ENCODE results near the gene U2AF2.
A peak's percentile ranks its signal among the peaks of the same experiment; 100 is the strongest.

U2AF2 gene

DNA sequence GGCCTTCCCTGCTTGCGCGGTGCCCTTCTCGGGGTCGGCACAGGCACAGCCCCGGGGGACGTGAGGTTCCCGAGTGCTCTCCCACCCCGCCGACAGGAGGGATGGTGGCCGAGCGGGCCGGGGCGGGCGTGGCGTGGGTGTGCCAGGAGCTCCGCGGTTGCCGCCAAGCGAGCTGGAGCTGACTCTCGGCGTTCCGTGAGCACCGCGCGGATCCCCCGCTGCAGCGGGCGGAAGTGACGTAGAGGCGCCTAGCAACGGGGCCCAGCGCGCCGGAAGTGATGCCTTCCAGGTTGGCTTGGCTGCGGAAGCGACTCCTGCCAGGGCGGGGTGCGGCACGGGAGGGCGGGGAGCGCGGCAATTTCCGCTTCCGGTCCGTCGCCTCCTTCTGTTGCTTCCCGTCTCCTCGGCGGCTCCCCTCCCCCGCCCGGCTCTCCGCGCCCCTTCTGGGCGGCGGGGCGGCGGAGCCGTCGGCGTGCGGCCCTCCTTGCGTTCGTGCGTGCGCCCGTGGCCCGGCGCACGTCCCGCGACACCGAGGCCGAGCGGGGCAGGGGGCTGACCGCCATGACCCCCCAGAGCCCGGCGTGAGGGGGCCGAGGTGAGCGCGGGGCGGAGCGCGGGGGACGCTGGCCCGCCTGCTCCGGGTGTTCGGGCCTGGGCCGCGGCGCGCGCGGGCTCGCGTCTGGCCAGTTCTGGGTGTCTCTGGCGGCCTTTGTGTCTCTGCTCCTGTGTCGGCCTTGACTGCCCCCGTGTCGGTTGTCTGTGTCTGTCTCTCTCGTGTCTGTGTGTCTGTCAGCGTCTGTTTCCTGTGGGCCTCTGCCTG is 20.2 kb downstream of the U2AF2 start, which contains the start of gene EPN1:
TSS of gene EPN1 (plus strand) at position 386 of the 820 bp plus-strand sequence. CDS start 3,402 bp downstream, outside the sequence.
- DNase-seq (ENCODE audit: low read depth in 2 of 2), result peak; percentile 98

DNA sequence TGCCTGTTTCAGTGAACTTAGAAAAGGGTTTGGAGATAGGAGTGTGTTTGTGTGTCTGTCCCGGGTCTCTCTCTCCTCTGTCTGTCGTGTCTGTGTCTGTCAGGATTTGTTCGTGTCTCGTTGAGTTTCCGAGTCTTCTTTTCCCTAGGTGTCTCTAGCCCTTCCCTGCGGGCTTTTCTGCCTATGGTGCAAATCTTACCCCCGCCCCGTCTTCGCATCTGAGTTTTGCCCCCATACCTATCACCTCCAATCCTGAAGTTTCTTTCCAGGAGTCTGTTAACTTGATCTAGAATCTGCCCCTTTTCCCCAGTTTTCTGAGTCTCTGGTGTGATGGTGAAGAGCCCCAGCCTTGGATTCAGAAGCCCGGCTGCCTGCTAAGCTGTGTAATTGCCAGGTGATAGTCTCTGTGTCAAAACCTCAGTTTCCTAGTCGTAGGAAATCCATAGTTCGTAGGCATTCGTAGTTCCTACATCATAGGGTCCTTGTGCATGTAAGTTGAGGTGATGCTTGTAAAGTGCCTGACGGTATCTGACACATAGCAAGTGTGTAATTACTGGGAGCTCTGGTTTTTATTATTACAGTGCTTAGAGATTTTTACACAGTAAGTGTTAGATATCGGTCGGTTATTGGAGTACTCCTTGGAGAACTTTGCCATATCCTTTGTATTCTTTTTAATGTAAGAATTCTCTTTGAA is 21.0 kb downstream of the U2AF2 start:
- no peak for DNase-seq (ENCODE audit: low read depth in 2 of 2)

DNA sequence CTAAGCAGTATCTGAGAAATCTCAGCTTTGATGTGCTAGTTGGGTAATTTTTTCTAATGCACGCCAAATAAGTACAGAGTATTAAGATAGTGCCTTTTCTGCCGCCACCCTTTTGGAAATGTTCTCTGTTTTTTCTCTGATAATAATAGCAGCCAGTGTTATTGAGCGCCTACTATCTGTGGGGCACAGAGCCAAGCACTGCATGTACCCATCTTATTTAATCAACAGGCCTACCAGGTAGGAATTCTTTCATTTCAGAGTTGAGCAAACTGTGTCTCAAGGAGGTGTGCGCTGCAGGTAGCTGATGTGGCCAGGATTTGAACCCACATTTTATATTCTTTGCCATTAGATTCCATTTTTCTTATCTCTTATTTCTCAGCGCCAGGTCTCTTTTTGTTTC is 21.5 kb downstream of the U2AF2 start:
- no peak for DNase-seq (ENCODE audit: low read depth in 2 of 2)

DNA sequence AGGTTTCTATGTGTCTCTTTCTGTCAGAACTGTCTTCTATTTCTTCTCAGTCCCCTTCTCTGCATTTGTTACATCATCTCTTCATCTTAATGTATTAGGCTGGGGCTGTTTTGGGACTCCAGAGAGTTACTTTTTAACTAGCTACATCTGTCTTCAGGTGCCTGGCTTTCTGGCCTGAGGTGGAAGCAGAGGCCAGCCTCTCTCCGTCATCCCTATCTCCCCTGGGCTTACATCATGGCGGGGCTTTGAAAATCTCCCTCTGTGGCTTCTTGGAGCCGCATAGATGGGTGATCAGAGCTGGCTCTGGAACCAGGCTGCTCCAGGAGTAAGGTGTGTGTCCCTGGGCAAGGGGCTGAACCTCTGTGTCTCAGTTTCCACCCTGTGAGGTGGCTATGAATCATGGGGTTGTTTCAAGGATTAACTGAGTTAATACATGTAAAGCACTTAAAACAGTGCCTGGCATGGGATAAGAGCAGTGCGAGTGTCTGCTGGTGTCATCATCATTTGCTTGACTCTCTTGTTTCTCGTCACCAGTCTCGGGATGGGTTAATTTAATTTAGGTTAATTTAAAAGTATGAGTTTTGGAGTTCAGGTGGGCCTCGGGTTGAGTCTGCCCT is 22.2 kb downstream of the U2AF2 start:
- DNase-seq (ENCODE audit: low read depth in 2 of 2), result no peak

DNA sequence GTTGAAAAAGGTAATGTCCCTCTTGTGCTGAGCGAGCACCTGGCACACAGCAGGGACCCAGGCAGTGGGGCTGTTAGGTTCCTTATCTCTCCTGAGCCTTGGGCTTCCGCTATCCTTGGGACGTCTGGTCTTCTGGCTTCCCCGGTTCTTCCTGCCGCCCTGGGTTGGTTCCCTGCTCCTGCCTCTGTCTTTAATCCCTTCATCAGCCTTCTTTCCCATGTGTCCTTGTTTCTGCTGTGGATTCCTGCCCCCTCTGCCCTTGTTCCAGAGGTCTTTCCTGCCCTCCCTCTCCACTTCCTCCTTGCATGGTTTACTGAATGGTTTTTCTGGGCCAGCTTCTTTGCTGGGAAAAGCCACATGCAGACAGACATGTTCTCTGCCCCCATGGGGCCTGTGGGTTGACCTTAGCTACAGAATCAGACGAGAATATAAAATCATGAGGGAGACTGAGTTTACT is 22.8 kb downstream of the U2AF2 start:
- no peak for DNase-seq (ENCODE audit: low read depth in 2 of 2)

DNA sequence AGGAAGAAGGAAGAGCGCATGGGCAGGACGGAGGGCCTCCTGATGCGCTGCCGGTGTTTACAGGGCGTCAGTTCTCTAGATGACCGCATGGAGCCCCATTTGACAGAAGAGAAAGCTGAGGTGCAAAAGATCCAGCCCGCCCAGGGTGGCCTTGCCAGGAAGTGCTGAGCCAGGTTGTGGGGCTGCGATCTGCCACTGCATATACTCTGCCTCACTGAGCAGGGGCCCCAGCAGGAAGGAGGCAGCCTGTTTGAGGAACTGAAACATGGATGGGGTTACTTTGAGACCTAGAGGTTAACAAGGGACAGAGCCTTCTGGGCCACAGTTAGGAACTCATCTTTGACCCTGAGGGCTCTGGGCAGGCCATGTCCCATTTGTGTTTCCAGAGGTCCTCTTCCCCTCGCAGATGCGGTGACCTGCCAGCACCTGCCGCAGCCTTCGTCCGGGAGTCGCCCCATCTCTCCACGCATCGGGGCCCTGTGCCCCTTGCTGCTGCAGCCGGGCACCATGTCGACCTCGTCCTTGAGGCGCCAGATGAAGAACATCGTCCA is 23.4 kb downstream of the U2AF2 start:
- DNase-seq (ENCODE audit: low read depth in 2 of 2), result no peak

DNA sequence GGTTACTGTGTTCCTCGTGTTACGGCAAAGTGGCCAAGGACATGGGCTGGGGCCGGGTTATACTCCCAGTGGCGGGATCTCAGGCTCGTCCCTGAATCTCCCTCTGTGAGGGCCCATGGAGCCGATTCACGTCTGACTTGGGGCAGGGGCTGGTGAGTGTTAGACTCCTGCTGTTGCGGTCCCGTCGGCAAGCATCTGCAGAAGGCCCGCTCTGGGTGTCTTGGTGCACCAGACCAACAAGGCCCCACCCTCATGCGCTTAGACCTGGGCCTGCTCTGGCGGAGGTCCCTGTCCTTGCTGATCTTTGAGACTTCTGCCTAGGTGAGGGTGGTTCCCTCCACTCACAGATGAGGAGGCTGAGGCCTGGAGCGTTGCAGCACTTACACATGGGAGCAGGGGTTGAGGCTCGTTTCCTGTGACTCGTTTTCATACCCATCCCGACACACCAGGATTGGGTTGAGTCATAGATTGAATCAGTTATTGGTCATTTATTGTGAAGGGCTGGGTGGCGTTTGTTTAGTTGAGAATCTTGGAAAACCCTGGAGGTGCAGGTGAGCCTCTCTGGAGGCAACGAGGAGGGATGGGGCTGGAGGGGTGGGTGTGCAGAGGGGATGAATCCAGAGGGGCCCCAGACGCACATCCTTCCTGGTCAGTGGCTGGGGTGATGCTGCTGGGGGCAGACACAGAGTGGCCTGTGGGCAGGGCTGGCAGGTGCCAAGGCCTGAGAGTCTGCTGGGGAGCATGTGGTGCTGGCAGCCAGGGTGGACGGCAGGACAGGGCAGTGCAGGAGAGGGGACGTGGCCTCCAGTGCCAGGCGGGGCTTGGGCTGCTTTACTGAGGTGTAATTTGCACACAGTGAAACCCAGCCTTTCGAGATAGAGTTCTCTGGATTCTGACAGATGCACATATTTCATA is 24.8 kb downstream of the U2AF2 start:
- no peak for DNase-seq (ENCODE audit: low read depth in 2 of 2)

DNA sequence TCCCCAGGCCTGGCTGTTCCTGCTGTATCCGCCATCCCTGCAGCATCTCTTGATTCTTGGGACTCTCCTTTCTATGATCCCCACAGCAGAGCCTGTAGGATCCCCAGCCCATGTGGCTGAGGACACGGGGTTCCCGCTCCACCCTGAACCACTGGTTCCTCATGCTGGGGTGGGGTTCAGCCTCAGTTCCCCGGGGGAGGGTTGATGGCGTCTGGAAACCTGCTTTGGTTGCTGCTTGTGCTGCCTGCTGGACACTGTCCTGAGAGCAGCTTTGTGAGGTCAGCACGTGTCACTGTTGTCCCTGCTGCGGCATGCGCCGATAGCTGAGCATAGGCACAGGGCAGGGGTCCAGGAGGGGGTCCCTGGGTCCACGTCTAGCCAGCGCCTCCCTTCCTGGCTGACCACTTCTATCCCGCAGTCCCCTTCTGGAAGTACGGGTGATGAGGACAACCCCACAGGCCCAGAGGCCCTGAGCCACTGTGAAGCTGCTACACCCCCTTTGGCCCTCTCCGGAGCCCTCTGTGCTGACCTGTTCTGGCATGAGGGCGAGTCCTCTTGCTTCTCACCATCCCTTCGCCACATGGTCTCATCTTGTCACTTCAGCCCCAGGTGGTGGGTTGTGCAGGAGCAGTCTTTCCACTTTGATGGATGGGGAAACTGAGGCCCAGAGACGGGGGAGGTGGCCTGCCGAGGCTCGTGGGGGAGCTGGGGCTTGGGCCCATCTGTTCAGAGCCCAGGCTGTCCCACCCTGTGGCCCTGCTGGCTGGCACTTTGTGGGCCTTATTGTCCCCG is 25.7 kb downstream of the U2AF2 start:
- no peak for DNase-seq (ENCODE audit: low read depth in 2 of 2)

DNA sequence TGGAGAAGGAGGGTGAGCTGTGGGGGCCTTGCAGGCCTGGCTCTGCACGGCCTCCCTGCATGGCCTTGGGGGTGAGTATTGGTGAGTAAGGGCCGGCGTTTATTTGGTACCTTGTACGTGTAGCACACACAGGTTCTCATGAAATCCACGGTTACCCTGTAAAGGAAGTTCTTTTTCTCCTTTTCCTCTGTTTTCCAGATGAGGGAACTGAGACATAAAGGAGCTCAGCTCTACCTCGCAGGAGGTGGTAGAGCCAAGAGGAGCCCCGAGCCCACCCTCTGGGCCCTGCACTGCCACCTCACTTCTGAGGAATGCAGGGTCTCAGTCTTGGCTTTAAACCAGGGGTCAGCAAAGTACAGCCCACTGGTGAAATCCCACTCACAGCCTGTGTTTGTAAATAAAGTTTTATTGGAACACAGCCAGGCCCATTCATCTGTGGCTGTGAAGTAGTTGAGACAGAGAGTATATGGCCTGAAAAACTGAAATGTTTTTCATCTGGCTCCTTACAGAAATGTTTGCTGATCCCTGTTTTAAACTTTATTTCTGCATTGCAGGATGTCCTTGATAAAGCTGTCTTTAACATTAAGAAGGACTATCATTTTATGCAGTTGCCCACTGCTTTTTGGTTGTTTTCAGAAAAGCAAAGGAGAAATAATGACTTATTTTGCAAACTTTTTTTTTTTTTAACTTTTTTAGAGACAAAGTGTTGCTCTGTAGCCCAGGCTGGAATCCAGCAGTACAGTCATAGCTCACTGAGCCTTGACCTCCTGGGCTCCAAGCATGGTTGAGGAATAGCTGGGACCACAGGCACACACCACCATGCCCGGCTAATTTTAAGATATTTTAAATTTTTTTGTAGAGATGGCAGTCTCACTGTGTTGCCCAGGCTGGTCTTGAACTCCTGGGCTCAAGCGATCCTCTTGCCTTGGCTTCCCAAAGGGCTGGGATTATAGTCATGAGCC is 26.6 kb downstream of the U2AF2 start:
- no peak for DNase-seq (ENCODE audit: low read depth in 2 of 2)

DNA sequence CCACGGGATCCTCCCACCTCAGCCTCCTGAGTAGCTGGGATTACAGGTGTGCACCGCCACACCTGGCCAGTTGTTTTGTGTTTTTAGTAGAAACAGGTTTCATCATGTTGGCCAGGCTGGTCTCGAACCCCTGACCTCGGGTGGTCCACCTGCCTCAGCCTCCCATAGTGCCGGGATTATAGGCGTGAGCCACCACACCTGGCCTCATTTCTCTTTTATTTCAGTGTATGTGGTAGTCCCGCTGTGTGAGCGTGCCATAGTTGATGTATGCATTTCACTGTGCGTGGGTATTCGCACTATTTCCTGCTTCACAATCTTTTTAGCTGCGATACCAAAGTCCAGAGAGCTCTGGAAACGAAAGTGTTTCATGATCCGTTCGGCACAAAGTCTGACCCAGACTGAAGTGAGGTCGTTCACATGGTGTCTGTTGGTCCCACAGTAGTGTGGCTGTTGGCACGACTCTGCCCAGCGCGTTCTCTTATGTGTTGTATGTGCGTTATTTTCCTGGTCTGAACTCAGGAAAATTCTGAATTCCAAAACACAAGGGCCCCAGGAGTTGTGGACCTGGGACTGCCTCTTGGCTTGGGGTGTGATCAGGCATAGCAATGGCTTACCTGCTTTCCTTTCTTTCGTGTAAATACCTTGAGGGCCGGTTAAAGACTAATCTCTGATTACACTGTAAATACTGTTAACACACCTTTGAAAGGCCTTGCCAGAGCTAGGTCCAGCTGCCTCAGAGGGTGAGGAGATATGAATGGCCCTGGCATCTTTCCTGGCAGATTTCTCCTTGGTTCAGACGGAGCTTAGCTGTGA is 28.8 kb downstream of the U2AF2 start:
- no peak for DNase-seq (ENCODE audit: low read depth in 2 of 2)

DNA sequence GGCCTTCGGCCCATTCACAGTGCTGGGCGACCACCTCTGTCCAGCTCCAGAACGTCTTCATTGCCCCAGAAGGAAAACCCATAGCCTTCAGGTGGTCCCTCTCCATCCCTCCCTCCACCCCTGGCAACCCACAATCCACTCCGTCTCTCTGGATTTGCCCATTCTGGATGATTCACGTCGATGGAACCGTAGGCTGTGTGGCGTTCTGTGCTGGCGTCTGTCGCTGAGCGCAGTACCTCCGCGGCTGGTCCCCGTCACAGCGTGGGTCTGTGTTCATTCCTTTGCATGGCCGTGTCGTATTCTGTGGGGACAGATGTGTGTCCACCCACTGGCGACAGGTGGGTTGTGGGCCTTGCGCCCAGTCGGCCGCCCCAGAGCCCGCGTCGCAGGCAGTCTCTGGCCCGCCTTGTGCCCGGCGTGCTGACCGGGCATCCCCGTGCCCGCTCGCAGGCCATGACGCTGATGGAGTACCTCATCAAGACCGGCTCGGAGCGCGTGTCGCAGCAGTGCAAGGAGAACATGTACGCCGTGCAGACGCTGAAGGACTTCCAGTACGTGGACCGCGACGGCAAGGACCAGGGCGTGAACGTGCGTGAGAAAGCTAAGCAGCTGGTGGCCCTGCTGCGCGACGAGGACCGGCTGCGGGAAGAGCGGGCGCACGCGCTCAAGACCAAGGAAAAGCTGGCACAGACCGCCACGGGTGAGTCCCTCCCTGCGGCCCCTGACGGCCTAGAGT is 30.3 kb downstream of the U2AF2 start:
- DNase-seq (ENCODE audit: low read depth in 2 of 2), result no peak

DNA sequence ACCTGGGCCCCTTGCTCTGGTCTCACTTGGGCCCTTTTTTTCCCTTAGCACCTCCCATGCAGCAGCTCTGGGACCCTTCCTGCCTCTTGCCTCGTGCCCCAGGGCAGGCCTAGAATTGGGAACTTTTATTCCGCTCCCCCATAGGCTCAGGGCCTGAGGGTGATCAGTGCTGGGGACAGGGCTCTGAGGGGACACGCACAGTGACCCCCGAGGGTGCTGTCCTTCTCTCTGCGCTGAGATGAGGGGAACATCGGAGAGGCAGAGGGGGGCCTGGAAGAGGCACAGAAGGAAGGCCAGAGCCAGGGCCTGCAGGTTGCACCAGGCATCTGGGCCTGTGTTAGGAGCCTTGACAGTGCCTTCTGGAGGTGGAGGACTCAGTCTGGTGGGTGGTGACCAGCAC is 30.9 kb downstream of the U2AF2 start:
- DNase-seq (ENCODE audit: low read depth in 2 of 2), result no peak

DNA sequence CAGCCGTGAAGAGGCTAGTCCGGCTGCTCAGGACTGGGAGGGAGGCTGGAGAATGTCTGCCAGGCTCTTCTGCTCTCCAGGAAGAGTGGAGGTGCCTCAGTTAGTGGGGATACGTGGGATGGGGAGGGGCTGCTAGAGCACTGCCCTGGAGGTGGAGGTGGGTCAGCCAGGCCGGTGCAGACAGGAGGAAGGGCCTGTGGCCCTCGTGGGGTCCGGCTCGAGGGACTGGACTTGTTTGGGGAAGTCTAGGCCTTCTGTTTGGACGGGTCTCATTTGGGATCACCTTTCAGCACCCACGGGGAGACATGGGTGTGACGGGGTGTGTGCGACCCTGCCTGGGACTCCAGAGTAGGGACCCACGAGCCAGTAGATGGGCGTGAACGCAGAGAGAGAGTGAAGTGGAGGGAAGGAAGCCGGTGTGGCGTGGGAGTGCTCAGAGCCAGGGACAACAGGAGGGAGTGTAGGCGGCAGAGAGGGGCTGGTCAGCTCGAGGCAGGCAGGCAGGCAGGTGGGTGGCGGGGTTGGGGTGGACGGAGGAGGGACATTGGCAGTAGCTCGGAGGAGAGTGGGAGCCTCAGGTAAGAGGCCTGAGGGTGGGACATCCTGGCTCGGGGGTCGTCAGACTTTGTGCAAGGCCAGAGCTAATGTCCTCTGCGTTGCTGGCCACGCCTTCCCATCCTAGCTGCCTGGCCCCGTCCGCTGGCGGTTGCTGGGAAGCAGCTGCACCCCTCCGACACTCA is 31.6 kb downstream of the U2AF2 start:
- DNase-seq (ENCODE audit: low read depth in 2 of 2), result no peak

DNA sequence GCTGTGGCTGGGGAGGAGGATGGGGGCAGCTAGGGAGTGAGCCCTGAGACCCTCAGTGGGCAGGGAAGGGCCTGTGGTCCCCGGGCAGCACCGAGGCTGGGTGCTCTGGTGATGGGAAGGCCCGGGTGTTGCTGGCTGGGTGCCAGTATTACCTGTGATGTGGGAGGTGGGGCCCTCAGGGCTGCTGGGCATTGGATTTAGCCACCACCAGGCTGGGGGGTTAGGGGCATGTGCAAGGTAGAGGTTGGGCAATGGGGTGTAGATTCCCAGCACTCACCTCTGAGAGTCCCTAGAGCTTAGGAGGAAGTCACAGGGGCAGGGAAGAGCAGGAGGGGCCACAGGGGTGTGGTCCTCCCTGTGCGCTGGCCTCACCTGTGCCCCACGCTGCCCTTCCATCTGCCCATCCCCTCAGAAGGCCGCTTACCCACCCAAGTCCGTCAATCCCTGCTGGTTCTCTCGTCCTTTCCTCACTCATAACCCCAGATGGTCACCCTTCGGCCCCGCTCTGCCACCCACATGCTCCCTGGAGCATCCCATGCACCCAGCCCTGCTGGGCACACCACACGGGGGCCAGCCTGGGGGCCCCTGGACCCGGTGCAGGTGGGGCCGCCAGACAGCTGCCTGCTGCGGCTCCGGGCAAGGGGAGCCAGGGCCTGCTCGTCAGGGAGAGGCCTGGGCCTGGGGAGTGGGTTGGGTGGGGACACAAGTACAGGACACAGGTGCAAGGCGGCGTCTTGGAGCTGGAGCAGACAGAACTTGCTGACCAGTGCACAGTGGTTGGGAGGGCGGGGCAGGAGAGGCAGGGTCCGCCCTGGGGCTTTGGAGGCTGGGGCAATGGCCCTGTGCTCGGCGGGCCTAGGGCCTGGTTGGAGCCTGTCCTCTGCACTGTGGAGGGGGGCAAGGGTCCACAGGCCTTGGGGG is 32.7 kb downstream of the U2AF2 start:
- DNase-seq (ENCODE audit: low read depth in 2 of 2), result no peak

DNA sequence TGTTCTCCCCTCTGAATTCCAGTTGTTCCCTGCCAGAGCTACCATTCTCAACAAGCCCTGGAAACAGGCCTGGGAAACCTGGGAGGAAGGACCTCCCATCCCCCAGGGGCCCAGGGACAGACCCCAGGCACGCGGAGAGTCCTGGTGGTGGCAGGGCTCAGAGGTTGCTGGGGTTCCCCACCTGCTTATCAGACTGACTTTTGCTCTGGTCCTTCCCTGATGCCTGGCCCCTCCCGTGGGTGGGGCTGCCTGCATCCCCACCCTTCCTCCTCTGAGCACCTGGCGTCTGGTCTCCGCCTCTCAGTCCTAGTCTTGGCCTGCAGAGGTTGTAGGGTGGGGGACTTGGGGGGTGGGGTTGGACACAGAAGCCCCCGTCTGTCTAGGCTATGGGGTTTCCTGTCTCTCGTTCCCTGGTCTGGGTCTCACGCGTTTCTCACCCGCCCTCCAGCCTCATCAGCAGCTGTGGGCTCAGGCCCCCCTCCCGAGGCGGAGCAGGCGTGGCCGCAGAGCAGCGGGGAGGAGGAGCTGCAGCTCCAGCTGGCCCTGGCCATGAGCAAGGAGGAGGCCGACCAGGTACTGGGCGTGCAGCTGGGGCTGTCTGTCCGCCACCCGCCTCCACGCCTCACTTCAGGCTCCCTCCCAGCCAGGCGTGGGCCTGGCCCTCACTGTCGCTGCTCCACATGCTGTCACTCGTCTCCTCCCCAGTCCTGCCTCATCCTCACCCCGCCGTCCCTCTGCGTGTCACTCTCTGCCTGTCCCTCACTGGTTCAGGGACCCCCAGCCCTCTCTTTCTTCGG is 33.8 kb downstream of the U2AF2 start:
- no peak for DNase-seq (ENCODE audit: low read depth in 2 of 2)
